ENCODE data around the gene EPHB2.

- TF ChIP-seq EZH2 (IDR thresholded peaks at IDR 0.05; ENCODE audit: borderline replicate concordance, insufficient read depth, low read length, poor library complexity, severe bottlenecking) (no peak), EP300 (conservative IDR thresholded peaks at IDR 0.05; ENCODE audit: poor library complexity, severe bottlenecking) (no peak), CTCF (IDR thresholded peaks at IDR 0.05; ENCODE audit: poor library complexity, severe bottlenecking) (no peak), POLR2AphosphoS5 (IDR thresholded peaks at IDR 0.05) (no peak), REST (IDR thresholded peaks at IDR 0.05; ENCODE audit: borderline replicate concordance) (no peak), TAF1 (IDR thresholded peaks at IDR 0.05; ENCODE audit: low read depth) (no peak)
These were observed 233.9 kb downstream of the EPHB2 start for GRCh38 chr1:22944346-22945055.
